SKM-1 (cell line): ENCODE measurements around the gene MXRA8.
"Not testable (repeated sequence)": the region's sequence is repeated elsewhere in the genome, so short reads cannot be mapped to it uniquely, and the experiment has no call there.

ENCODE experiments used
- DNase-seq: peaks from one replicate; lab custom pipeline; 2025; ENCODE audit not compliant: unreplicated experiment; lab: John Stamatoyannopoulos, UW

The MXRA8 gene

GRCh38 chr1:1324084-1324523 lies 34.3 kb downstream of the MXRA8 start:
- DNase-seq = no peak

DNA sequence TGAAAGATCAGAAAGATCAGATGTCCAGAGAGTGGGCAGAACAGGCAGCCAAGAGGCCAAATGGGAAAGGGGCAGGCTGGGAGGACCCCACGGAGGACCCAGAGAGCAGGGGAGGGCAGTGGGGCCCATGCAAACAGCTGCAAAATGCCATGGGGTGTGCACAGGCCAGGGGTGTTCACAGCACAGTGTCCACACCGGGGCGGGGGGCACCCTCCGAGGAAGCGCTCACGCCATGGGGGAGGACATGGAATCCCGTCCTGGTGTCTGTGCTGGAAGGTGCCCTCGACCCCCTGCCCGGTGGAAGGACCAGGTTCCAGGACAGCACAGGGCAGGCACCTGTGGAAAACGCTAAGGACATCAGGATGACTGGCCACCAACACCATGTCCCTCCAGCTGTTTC lies 35.4 kb downstream of the MXRA8 start:
- DNase-seq = no peak

GRCh38 chr1:1322418-1322817 lies 35.9 kb downstream of the MXRA8 start:
- DNase-seq = no peak

GRCh38 chr1:1321477-1321876 lies 36.9 kb downstream of the MXRA8 start:
- DNase-seq = no peak

GRCh38 chr1:1320666-1321448 lies 37.5 kb downstream of the MXRA8 start:
- no peak for DNase-seq

DNA sequence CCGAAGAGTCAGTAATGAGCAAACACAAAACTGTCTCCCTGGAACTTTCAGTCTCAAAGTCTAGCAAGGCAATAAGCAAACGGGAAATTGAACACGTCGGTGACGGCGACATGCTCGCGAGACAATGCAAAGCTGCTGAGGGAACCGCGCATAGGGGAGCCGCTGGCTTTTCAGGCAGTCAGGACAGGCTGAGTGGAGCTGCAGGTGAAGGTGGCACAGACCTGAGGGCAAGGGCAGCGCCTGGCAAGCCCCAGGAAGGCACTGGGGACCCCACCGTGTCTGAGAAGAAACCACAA lies 38.8 kb downstream of the MXRA8 start:
- DNase-seq = no peak

DNA sequence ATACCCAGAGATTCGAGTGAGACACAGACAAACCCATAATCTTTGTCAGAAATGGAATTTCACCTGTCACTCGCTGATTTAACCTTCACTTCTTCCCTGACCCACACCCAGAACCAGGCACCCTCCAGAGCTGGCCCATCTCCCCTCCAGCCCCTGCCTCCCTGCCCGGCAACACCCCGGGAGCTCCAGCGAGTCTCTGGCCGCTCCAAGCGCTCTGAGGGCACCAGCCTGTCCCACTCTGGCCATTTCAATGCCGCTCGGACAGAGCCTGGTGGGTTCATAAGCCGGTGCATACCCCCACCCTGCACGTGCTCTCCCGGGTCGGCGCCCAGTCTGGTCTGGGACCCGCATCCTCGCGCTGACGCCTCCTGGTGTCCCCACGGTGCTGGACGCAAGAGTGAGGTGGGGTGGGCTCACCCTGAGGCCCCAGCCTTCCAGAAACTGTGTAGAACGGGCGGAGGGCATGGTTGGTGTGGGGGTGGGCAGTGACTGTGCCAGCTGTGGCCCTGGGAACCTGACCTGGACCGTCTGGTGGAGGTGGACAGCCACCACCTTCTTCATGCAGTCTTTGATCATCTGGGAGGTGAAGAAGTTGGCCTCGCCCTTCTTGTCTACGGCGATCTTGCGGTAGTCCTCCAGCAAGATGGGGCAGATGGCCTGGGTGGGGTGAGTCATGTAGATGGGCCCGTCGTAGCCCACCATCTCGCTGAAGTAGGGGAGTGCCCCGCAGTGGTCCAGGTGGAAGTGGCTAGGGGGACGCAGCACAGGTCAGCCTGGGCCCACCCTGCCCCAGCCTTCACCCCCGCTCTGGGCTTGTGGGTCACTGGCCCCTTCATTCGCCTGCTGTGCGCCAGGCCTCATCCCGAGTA lies 39.3 kb downstream of the MXRA8 start:
- no peak for DNase-seq

GRCh38 chr1:1318131-1318652 lies 40.2 kb downstream of the MXRA8 start:
- DNase-seq = no peak

DNA sequence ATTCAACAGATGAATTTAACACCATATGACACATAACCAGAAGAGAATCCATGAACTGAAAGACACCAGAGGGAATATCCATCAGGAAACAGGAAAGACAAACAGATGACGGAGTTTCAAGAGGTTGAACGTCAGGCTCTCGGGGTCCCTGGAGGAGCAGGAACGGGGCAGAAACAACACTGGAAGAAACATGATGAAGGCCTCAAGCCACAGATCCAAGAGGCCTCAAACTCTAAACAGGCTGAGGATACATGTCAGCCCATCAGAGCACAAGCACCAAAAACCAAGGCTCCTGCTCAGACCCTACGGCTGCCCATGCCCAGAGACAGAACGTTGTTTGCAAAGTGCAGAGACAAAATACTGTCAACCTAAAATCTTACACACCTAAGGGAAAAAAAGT lies 40.9 kb downstream of the MXRA8 start:
- DNase-seq = no peak

DNA sequence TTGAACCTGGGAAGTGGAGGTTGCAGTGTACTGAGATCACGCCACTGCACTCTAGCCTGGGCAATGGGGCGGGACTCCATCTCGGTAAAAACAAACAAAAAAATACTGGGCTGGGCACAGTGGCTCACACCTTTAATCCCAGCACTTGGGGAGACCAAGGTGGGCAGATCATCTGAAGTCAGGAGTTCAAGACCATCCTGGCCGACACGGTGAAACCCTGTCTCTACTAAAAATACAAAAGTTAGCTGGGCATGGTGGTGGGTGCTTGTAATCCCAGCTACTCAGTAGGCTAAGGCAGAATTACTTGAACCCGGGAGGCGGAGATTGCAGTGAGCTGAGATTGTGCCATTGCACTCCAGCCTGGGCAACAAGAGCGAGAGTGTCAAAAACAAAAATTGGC lies 42.2 kb downstream of the MXRA8 start:
- DNase-seq = not testable (repeated sequence)

DNA sequence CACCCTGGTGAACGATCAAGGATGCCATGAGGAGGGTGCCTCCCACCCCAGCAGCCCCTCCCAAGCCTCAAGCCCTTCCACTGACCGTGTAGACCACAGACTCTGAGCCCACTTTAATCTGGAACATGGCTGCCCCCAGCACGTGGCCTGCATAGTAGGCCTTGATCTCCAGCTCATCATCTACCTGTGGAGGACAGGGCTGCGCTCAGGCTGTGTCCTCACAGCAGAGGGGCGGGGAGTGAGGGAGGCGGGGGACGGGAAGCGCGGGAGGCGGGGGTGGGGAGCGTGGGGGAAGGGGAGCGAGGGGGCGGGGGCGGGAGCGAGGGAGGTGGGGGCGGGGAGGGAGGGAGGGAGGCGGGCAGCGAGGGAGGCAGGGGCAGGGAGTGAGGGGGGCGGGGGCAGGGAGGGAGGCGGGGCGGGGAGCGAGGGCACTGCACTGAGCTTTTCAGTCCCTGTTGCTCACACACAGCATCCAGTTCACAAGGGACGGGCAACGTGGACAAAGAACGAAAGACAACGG lies 42.9 kb downstream of the MXRA8 start:
- no peak for DNase-seq

GRCh38 chr1:1314678-1315335 lies 43.5 kb downstream of the MXRA8 start:
- no peak for DNase-seq

DNA sequence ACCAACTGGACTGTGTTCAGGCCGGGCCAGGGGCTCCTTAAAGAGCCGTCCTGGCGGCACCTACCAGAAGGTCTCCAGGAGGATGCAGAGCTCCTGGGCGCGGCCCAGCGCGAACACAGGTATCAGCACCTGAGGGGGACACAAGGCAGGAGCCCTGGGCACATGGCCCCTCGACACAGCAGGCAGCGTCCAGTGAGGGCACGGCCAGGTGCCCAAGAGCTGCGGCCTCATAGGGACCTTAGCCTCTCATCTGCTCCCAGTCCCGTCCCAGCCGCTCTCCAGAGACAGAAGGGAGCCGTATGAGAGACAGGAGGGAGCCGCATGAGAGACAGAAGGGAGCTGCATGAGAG lies 44.1 kb downstream of the MXRA8 start:
- DNase-seq = no peak

GRCh38 chr1:1313500-1314236 lies 44.7 kb downstream of the MXRA8 start:
- DNase-seq = no peak

GRCh38 chr1:1312450-1313314 lies 45.7 kb downstream of the MXRA8 start:
- no peak for DNase-seq

DNA sequence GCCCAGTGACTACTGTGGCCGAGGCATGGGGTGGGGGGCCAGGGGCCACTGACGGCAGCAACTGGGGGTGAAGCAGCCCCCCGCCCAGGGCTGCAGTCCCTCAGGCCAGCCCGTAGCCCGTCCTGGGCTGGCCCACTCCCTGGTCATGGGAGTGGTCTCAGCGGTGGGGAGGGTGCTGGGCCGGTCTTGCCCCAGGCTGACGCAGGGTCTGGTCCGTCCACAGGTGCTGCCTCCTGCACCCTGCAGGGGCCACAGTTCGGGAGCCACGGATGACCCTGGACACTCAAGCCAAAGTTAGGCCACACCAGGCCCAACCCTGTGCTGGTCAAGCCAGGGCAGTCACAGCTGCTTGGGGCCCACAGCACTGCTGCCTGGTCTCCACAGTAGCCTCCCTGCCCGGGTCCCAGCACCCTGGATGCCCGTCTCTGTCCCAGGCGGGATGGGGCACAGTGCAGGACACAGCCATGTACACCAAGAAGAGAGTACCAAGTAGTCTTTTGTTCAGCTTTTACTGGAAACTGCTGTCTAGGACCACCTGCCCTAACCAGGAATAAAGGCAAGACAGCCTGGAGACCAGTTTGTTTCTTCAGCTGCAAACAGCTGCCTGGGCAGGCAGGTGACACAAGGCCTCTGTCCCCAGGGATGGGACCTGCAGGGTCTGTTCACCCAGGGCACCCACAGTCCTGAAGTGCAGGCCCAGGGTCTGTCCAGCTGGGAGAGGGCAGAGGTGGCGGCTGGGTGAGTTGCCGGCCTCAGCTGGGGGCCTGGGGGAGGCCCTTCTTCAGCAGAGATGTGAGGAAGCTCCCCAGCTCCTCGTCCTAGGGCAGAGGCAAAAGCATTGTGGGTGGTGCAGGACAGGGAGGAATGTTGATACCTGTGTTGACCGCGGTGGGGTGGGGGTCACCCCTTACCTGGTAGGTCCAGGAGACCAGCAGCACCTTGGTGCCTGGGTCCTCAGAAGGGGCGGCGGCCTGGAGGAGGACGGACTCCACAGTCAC lies 46.9 kb downstream of the MXRA8 start:
- no peak for DNase-seq

DNA sequence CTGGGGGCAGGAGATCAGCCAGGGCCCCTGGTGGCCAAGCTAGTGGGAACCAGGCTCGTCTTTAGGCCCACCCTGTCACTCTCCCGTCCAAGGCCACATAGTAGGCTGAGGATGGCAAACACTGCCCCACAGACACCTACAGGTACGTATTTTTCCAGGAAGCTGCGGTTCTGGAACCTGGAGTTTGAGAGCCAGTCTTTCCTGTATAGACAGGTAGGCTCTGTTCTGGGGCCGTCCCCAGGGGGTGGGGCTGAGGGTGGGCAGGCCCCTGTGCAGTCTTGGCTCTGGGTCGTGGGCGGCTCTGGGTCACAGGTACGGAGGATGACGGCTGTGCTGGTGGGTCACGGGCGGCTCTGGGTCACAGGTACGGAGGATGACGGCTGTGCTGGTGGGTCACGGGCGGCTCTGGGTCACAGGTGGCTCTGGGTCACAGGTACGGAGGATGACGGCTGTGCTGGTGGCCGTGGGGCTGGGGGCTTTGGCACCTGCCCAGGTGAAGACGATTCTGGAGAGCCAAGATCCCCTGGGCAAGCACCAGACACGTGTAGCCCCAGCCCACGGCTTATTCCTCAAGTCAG lies 47.8 kb downstream of the MXRA8 start:
- no peak for DNase-seq

DNA sequence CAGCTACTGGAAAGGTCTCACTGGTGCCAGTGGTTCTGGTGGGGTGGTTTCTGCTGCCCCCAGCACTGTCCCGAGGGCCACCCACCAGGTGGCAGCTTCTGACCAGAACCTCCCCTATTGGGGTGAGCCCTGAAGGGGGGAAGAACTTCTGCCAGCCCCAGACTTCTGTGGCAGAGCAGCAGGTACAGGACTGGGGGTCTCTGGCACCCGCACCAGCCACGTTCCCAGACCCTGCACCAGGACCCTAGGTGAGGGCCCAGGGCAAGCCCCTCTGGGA lies 48.3 kb downstream of the MXRA8 start:
- DNase-seq = no peak
